Loucy (cell line): ENCODE measurements around the gene TEAD1.

Experiments used
- H2AFZ ChIP-seq: fragments of 200-600 bp; sonication (generic); 2 replicates; pipeline ENCODE4 v1.6.0; 2016; ENCODE audit warnings: antibody characterized with exemption, mild to moderate bottlenecking, low read length, moderate library complexity
- H3F3A ChIP-seq: fragments of 200-600 bp; 2 replicates; pipeline ENCODE4 v1.6.0; 2016; ENCODE audit warnings: antibody characterized with exemption, low read depth, mild to moderate bottlenecking
- H3K27me3 ChIP-seq: fragments of 200-600 bp; sonication (generic); 2 replicates; pipeline ENCODE4 v1.6.1; 2014; ENCODE audit warnings: low read length, mild to moderate bottlenecking; ENCODE audit not compliant: insufficient read depth, poor library complexity, severe bottlenecking
- H3K36me3 ChIP-seq: fragments of 200-600 bp; sonication (generic); 2 replicates; pipeline ENCODE4 v1.6.1; 2016; ENCODE audit warnings: low read length; ENCODE audit not compliant: insufficient read depth
- H3K4me1 ChIP-seq: fragments of 200-600 bp; sonication (generic); 2 replicates; pipeline ENCODE4 v1.5.1; 2014; ENCODE audit warnings: low read length, mild to moderate bottlenecking; ENCODE audit not compliant: insufficient read depth, poor library complexity, severe bottlenecking
- H3K4me2 ChIP-seq: fragments of 200-600 bp; sonication (generic); 2 replicates; pipeline ENCODE4 v1.6.0; 2014; ENCODE audit warnings: antibody characterized with exemption, low read length, low read depth, mild to moderate bottlenecking; ENCODE audit not compliant: poor library complexity, severe bottlenecking
- H3K4me3 ChIP-seq: fragments of 200-600 bp; sonication (generic); 2 replicates; pipeline ENCODE4 v1.5.1; 2014; ENCODE audit warnings: low read length, mild to moderate bottlenecking, mixed read lengths; ENCODE audit not compliant: poor library complexity, severe bottlenecking
- H3K79me2 ChIP-seq: fragments of 200-600 bp; sonication (generic); 2 replicates; pipeline ENCODE4 v1.6.1; 2014; ENCODE audit warnings: low read length; ENCODE audit not compliant: insufficient read depth
- H3K9ac ChIP-seq: fragments of 200-600 bp; sonication (generic); 2 replicates; pipeline ENCODE4 v1.6.0; 2014; ENCODE audit warnings: mild to moderate bottlenecking, low read depth, low read length, moderate library complexity; ENCODE audit not compliant: poor library complexity, severe bottlenecking
- H3K9me2 ChIP-seq: fragments of 200-600 bp; sonication (generic); replicated peaks from 2 replicates; pipeline ENCODE4 v1.6.1; 2016; ENCODE audit warnings: low read depth, low read length, mixed read lengths
- H3K9me3 ChIP-seq: fragments of 200-600 bp; sonication (generic); 2 replicates; pipeline ENCODE4 v1.6.1; 2014; ENCODE audit warnings: mild to moderate bottlenecking, antibody characterized with exemption, low read length, low read depth; ENCODE audit not compliant: insufficient read depth
- H4K20me1 ChIP-seq: fragments of 200-600 bp; sonication (generic); 2 replicates; pipeline ENCODE4 v1.6.0; 2014; ENCODE audit warnings: antibody characterized with exemption, low read length, mild to moderate bottlenecking; ENCODE audit not compliant: insufficient read depth, poor library complexity, severe bottlenecking
- EZH2phosphoT487 ChIP-seq: fragments of 200-600 bp; IDR thresholded peaks from 2 replicates; pipeline ENCODE4 v1.6.1; 2018; ENCODE audit warnings: antibody characterized with exemption, mild to moderate bottlenecking, moderate library complexity, borderline replicate concordance
- TF ChIP-seq, protein P1 (sequence below): fragments of 200-600 bp; sonication (generic); conservative IDR thresholded peaks from 2 replicates; pipeline ENCODE4 v1.5.1; 2014; ENCODE audit warnings: mild to moderate bottlenecking, antibody characterized with exemption, low read length

TEAD1 gene

DNA sequence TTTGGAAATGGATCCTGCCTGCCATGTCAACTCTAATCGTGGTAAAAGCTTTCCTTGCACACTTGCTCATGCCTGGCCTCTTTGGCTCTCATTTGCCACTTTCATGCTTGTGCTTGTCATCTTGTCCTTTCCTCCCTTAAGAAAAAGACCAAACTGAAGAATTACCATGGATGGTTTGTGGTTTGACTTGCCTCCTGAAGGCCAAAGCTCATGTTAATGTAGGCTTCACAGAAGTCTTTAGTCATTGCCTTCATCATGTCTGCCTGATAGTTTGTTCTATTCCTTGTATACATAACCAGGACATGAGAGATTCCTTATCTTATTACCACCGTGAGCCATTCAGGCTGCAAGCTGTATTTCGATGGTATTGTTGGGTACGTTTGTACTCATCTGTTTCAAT is 17.3 kb downstream of the TEAD1 start:
- Histone ChIP-seq H3K27me3 (peaks cover 67% of the 10 kb centered on the region), H3K36me3 (no peaks in the 10 kb centered on the region), H3K9me2 (no peaks in the 10 kb centered on the region), H3K79me2 (no peaks in the 10 kb centered on the region), H3K4me2 (no peak overlapping the region), H3K4me3 (no peak overlapping the region), H4K20me1 (no peaks in the 10 kb centered on the region), H3K9ac (no peak overlapping the region), H3F3A (no peaks in the 10 kb centered on the region), H2AFZ (no peak overlapping the region), H3K4me1 (peaks cover 13% of the 10 kb centered on the region), H3K9me3 (no peaks in the 10 kb centered on the region)
- TF ChIP-seq EZH2phosphoT487: no peak
- TF ChIP-seq, protein P1, sequence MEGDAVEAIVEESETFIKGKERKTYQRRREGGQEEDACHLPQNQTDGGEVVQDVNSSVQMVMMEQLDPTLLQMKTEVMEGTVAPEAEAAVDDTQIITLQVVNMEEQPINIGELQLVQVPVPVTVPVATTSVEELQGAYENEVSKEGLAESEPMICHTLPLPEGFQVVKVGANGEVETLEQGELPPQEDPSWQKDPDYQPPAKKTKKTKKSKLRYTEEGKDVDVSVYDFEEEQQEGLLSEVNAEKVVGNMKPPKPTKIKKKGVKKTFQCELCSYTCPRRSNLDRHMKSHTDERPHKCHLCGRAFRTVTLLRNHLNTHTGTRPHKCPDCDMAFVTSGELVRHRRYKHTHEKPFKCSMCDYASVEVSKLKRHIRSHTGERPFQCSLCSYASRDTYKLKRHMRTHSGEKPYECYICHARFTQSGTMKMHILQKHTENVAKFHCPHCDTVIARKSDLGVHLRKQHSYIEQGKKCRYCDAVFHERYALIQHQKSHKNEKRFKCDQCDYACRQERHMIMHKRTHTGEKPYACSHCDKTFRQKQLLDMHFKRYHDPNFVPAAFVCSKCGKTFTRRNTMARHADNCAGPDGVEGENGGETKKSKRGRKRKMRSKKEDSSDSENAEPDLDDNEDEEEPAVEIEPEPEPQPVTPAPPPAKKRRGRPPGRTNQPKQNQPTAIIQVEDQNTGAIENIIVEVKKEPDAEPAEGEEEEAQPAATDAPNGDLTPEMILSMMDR: no peak

DNA sequence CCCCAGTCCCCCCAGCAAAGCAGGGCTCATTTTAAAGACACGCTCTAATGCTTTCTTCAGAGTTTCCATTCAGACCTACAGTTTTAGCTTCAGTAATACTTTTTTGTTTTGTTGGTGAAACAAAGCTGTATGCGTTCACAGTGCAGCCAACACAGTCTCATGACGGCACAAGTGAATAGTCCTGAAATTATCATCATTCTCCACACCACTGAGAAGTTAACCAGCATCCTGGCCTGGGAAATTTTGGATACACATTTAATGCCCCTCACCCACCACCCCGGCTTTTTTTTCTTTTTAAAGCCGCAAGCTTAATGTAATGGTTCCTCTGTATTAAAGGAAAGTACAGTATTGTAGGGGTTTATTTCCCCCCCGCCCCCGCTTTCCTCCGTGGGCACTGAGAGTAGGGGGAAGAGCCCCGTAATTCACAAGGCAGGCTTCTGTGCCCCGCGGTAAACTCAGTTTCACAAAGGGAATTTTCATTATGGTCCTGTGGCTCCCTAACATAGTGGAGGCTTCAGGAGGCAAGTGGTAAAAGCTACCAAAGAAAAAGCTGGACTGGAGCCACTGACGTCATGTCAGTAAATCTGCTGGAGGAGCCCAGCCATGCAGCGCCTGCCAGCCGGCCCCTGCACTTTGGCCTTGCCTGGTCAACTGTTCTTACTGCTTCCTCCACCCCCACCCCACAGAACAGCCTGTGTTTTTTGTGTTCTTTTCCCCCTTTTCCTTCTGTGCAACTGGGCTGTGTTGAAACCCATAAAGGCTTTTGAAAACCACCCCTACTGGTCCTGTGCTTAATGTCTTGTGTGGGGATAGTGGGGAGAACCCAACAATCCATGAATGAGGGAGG is 18.2 kb downstream of the TEAD1 start:
- Histone ChIP-seq H3K4me2 (no peak overlapping the region), H3K9me3 (no peaks in the 10 kb centered on the region), H3K36me3 (no peaks in the 10 kb centered on the region), H3K79me2 (no peaks in the 10 kb centered on the region), H4K20me1 (no peaks in the 10 kb centered on the region), H3K4me3 (no peak overlapping the region), H3F3A (no peaks in the 10 kb centered on the region), H2AFZ (no peak overlapping the region), H3K9ac (no peak overlapping the region), H3K27me3 (peaks cover 77% of the 10 kb centered on the region), H3K4me1 (peaks cover 13% of the 10 kb centered on the region), H3K9me2 (no peaks in the 10 kb centered on the region)
- no peak for TF ChIP-seq EZH2phosphoT487
- TF ChIP-seq, protein P1: no peak

DNA sequence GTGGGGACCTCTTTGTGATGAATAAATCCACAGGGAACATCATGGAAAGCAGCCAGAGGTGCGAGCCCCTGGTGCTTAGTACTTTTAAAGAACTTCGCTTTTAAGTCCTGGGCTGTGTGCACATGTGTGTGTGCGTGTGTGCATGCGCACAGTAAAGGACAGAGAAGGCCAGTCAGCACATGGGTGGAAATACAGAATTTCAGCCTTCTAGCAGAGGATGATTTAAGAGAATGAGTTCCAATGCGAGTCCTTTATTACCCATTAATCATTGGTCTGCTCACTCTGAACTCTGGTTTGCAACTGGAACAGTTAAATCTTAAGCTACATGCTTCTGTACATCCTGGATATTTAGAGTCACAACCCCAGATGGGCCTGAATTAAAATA is 18.9 kb downstream of the TEAD1 start:
- Histone ChIP-seq H3K27me3 (peaks cover 78% of the 10 kb centered on the region), H3K9me3 (no peaks in the 10 kb centered on the region), H3F3A (no peaks in the 10 kb centered on the region), H2AFZ (no peak overlapping the region), H3K9me2 (no peaks in the 10 kb centered on the region), H3K4me3 (no peak overlapping the region), H4K20me1 (no peaks in the 10 kb centered on the region), H3K4me1 (peaks cover 13% of the 10 kb centered on the region), H3K4me2 (no peak overlapping the region), H3K9ac (no peak overlapping the region), H3K79me2 (no peaks in the 10 kb centered on the region), H3K36me3 (no peaks in the 10 kb centered on the region)
- no peak for TF ChIP-seq EZH2phosphoT487
- TF ChIP-seq, protein P1: no peak
